Peyer's patch (tissue), 4 donors: ENCODE results near the gene TSSK2. TPM values are rescaled to one million over a fixed set of nuclear protein-coding genes. Genes with fewer than 3 reads are reported as not detected.

ENCODE experiments used
- DNase-seq, 3 donors: peaks; one replicate each; pipeline ENCODE4 v3.0.0-alpha.2; 2017 to 2019
- H3K27ac ChIP-seq, 4 donors: fragments of 200-600 bp; sonication (generic); one replicate each; pipeline ENCODE4 v1.5.1; 2016 to 2019
- H3K27me3 ChIP-seq, 2 donors: fragments of 200-600 bp; sonication (generic); one replicate each; pipeline ENCODE4 v1.5.1; 2019
- H3K36me3 ChIP-seq, 3 donors: fragments of 200-600 bp; sonication (generic); one replicate each; pipeline ENCODE4 v1.5.1; 2016 to 2019
- H3K4me1 ChIP-seq, 4 donors: fragments of 200-600 bp; sonication (generic); one replicate each; pipeline ENCODE4 v1.5.1; 2016 to 2019
- H3K4me3 ChIP-seq, 4 donors: fragments of 200-600 bp; sonication (generic); 1 replicate in 3 of 4; 2 replicates in 1 of 4; pipeline ENCODE4 v1.5.1; 2016 to 2019; ENCODE audit warnings: mild to moderate bottlenecking in 1 of 4
- H3K9me3 ChIP-seq, 4 donors: fragments of 200-600 bp; sonication (generic); one replicate each; pipeline ENCODE4 v1.5.1; 2016 to 2019; ENCODE audit warnings: mild to moderate bottlenecking in 1 of 4
- POLR2A ChIP-seq, 2 donors: fragments of 450-650 bp; IDR thresholded peaks; one replicate each; pipeline ENCODE4 v1.5.1; 2017; ENCODE audit warnings: antibody characterized with exemption in 2 of 2, mild to moderate bottlenecking in 2 of 2, moderate library complexity in 2 of 2
- total RNA-seq, 4 donors: library from RNA; depleted of rRNA; stranded (reverse); fragments of >200 nt; gene quantifications; one replicate each; pipeline ENCODE4 v1.1.0, GENCODE V29; 2016
- TF ChIP-seq, protein P1 (sequence below), 6 experiments: fragments of 450-650 bp in 4 of 6; fragments of 200-600 bp in 2 of 6; sonication (generic) in 1 of 6; IDR thresholded peaks; one replicate each; pipeline ENCODE4 v1.5.1; 2017 to 2019; ENCODE audit warnings: antibody characterized with exemption in 6 of 6, mild to moderate bottlenecking in 3 of 6, moderate library complexity in 1 of 6

The TSSK2 gene
- total RNA-seq, 4 donors from 2014 or later = 0.85 TPM; not detected in 3

DNA sequence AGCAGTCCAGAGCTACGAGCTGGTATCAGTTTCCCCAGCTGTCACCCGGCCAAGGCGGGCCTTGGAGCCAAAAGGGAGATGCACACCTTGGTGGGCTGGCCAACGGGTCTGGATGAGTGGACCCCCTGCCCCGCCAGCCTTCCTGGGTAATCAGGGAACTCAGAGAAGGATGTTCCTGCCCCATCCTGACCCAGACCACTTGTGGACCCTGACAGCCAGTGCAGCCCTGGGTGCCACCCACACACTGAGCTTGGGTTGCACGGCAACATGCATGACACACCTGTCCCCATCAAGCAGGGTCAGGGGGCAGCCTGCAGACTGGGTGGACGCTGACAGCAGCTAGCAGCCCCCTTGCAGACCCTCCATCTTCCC lies 38.8 kb downstream of the TSSK2 start:
- TF ChIP-seq POLR2A (IDR thresholded peaks at IDR 0.05) = no peak
- TF ChIP-seq, protein P1, sequence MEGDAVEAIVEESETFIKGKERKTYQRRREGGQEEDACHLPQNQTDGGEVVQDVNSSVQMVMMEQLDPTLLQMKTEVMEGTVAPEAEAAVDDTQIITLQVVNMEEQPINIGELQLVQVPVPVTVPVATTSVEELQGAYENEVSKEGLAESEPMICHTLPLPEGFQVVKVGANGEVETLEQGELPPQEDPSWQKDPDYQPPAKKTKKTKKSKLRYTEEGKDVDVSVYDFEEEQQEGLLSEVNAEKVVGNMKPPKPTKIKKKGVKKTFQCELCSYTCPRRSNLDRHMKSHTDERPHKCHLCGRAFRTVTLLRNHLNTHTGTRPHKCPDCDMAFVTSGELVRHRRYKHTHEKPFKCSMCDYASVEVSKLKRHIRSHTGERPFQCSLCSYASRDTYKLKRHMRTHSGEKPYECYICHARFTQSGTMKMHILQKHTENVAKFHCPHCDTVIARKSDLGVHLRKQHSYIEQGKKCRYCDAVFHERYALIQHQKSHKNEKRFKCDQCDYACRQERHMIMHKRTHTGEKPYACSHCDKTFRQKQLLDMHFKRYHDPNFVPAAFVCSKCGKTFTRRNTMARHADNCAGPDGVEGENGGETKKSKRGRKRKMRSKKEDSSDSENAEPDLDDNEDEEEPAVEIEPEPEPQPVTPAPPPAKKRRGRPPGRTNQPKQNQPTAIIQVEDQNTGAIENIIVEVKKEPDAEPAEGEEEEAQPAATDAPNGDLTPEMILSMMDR (IDR thresholded peaks at IDR 0.05) = no peak
- H3K4me3 ChIP-seq = peak overlapping the region in 2 of 4 donors; percentile 33 to 45
- no peak overlapping the region for H3K27ac ChIP-seq
- peaks cover 3 to 49% (median 38%) of the 10 kb centered on the region in 4 donors for H3K4me1 ChIP-seq
- peaks cover 0 to 25% of the 10 kb centered on the region in 2 donors for H3K27me3 ChIP-seq
- H3K36me3 ChIP-seq = no peaks in the 10 kb centered on the region
- no peak for DNase-seq
- H3K9me3 ChIP-seq = no peaks in the 10 kb centered on the region

- peaks cover 0 to 25% of the 10 kb centered on the region in 2 donors for H3K27me3 ChIP-seq
- peak overlapping the region; percentile 78 to 96 (median 92) for H3K4me3 ChIP-seq
- no peak for DNase-seq
- H3K27ac ChIP-seq = peak overlapping the region; percentile 81 to 90 (median 86)
- TF ChIP-seq POLR2A (IDR thresholded peaks at IDR 0.05) = no peak
- TF ChIP-seq, protein P1 (IDR thresholded peaks at IDR 0.05) = no peak
- peaks cover 3 to 65% (median 44%) of the 10 kb centered on the region in 4 donors for H3K4me1 ChIP-seq
- H3K9me3 ChIP-seq = no peaks in the 10 kb centered on the region
- H3K36me3 ChIP-seq = peaks cover 0 to 15% (median 0%) of the 10 kb centered on the region in 3 donors
Measured at GRCh38 chr22:19172213-19173046, 41.3 kb downstream of the TSSK2 start.

DNA sequence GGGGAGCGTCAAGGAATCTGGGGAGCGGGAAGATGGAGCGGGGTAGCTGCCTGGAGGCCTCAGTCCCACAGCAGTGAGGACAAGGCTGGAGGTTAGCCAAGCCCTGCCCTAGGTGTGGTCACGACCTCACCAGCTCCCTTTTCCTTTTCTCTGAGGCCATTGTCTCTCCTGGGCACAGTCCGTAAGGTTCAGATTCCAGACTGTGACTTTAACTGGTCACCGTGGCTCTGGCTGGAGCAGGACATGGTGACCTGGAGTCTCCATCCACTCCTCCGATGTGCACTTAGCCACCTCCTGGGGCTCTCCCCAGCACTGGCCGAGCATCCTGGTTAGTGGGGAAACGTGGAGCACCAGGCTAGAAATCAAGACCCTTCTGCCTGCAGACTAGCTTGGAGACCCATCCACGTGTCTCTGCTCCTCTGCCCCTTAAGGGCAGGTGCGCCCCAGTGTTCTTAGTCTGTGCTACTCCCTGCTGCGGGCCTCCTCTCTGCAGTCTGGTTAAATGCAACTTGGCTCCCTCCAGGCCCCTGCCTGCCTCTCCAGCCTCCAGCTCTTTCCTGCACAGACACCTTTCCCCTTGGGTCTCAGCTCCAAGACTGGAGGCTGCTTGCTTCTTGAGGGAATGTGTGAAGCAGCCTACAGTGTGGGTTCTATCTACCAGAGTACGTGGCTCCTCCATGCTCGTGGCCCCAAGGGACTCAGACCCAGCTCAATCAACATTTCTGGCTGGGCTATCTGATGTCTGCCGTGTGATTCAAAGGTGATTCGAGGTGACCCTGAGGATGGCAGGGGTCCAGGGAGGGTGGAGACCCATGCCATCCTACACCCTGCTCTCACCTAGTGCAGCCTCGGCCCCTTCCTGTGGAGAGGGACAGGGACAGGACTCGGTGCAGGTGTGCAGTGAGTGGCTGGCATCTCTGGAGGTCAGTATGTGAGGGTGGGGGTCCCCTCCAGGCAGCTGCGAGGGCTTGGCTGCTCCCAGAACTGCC lies 42.2 kb downstream of the TSSK2 start:
- Histone ChIP-seq H3K9me3 (no peaks in the 10 kb centered on the region), H3K27me3 (peaks cover 0 to 17% of the 10 kb centered on the region in 2 donors), H3K4me3 (peak overlapping the region in 2 of 4 donors; percentile 95 to 96), H3K36me3 (peaks cover 0 to 15% (median 0%) of the 10 kb centered on the region in 3 donors), H3K4me1 (peaks cover 3 to 70% (median 48%) of the 10 kb centered on the region in 4 donors), H3K27ac (peak overlapping the region; percentile 27 to 81 (median 47))
- TF ChIP-seq, protein P1 (IDR thresholded peaks at IDR 0.05) = no peak
- peak in 1 of 2 donors; percentile 12 for TF ChIP-seq POLR2A (IDR thresholded peaks at IDR 0.05)
- DNase-seq = peak in 2 of 3 donors; percentile 73 to 75

DNA sequence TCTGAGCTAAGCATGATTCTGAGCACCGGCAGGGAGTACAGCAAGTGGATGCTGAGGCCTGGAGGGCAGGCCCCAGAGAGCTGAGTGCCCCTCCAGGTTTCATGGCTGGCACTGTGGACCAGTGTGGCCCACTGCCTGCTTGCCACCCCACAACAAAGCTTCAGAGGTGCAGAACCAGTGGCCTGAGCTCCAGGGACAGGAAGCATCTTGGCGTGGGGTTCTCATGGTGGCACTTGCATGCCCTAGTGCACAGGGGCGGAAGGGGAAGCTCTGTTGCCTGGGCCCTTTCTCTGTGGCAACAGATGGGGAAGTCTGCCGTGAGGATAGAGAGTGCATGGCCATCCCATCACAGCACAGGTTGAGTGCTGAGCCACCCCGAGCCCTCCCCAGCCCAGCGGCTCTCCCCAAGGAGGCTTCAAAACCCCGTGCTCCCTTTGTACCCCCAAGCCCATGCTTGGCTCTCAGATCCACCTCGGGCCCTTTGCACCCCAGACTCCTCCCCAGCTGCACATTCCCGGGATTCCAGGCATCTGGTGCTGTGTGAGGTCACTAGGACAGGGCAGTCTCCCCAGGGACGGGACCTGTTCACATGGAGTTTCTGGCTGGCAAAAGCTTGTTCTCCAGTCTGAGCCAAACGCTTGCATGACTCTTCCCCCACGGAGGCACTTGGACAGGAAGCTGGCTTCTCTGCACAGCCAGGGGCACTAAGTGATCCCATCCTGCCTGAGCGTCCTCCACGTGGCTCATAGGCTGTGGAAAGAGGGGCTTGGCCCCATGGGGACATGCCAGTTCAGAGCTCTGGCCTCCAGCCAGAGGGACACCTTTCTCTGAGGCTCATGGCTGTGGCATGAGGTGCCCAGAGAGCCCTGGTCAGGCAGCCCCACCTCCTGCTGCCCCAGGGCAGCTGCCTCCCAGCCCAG lies 43.3 kb downstream of the TSSK2 start:
- TF ChIP-seq POLR2A (IDR thresholded peaks at IDR 0.05) = no peak
- TF ChIP-seq, protein P1 (IDR thresholded peaks at IDR 0.05) = no peak
- Histone ChIP-seq H3K9me3 (no peaks in the 10 kb centered on the region), H3K4me1 (peaks cover 3 to 66% (median 48%) of the 10 kb centered on the region in 4 donors), H3K4me3 (no peak overlapping the region), H3K27me3 (peaks cover 0 to 8% of the 10 kb centered on the region in 2 donors), H3K27ac (peak overlapping the region; percentile 19 to 60 (median 35)), H3K36me3 (peaks cover 0 to 15% (median 0%) of the 10 kb centered on the region in 3 donors)
- DNase-seq = peak in 2 of 3 donors; percentile 79
